Superior temporal gyrus (tissue), 1 donor: ENCODE data around the gene CCDC175.

ENCODE experiments used
- DNase-seq: peaks from one replicate; pipeline ENCODE4 v3.0.0-alpha.2; 2016; ENCODE audit errors: extremely low spot score

Gene CCDC175

GRCh38 chr14:59576332-59577294 lies at the start of gene CCDC175:
Gene CCDC175 (minus strand): TSS chr14:59576812. CDS start chr14:59576775, 37 bp downstream.
- DNase-seq, result peak; percentile 85

- DNase-seq, result no peak
Observed at GRCh38 chr14:59622631-59623030, 46.0 kb upstream of the CCDC175 start.

- DNase-seq, result no peak
Observed at GRCh38 chr14:59619061-59619460, 42.4 kb upstream of the CCDC175 start.

- no peak for DNase-seq
Observed at GRCh38 chr14:59601056-59601455, 24.4 kb upstream of the CCDC175 start.

- DNase-seq, result no peak
Observed at GRCh38 chr14:59600211-59600945, 23.8 kb upstream of the CCDC175 start.

GRCh38 chr14:59595071-59595470 lies 18.5 kb upstream of the CCDC175 start:
- no peak for DNase-seq

- DNase-seq, result no peak
Observed at GRCh38 chr14:59591641-59592370, 15.2 kb upstream of the CCDC175 start.

GRCh38 chr14:59588101-59588500 lies 11.5 kb upstream of the CCDC175 start:
- DNase-seq, result no peak

- no peak for DNase-seq
Observed at GRCh38 chr14:59585891-59586554, 9.4 kb upstream of the CCDC175 start.

- DNase-seq, result no peak
Observed at GRCh38 chr14:59583755-59584154, 7.1 kb upstream of the CCDC175 start.

GRCh38 chr14:59582845-59583509 lies 6.4 kb upstream of the CCDC175 start:
- no peak for DNase-seq

GRCh38 chr14:59582161-59582560 lies 5.5 kb upstream of the CCDC175 start:
- peak; percentile 49 for DNase-seq

- DNase-seq, result no peak
Observed at GRCh38 chr14:59580911-59581310, 4.3 kb upstream of the CCDC175 start.

GRCh38 chr14:59570122-59570521 lies 6.5 kb downstream of the CCDC175 start:
- no peak for DNase-seq

- no peak for DNase-seq
Observed at GRCh38 chr14:59566725-59567124, 9.9 kb downstream of the CCDC175 start.

- DNase-seq, result no peak
Observed at GRCh38 chr14:59566296-59566695, 10.3 kb downstream of the CCDC175 start.

GRCh38 chr14:59565087-59565486 lies 11.5 kb downstream of the CCDC175 start:
- DNase-seq, result no peak

GRCh38 chr14:59564366-59564765 lies 12.2 kb downstream of the CCDC175 start:
- no peak for DNase-seq

- DNase-seq, result no peak
Observed at GRCh38 chr14:59547310-59547709, 29.3 kb downstream of the CCDC175 start.

- DNase-seq, result no peak
Observed at GRCh38 chr14:59543873-59544272, 32.7 kb downstream of the CCDC175 start.

- DNase-seq, result no peak
Observed at GRCh38 chr14:59541731-59542130, 34.9 kb downstream of the CCDC175 start.
